HS-5 (cell line): Measurements from ENCODE around the gene RAB17.

Source experiments
- DNase-seq: peaks from one replicate; pipeline ENCODE4 v3.0.0-alpha.2; 2012; ENCODE audit warnings: low read depth

RAB17 gene

GRCh38 chr2:237536083-237536415, 54.5 kb downstream of the RAB17 start:
- no peak for DNase-seq

DNA sequence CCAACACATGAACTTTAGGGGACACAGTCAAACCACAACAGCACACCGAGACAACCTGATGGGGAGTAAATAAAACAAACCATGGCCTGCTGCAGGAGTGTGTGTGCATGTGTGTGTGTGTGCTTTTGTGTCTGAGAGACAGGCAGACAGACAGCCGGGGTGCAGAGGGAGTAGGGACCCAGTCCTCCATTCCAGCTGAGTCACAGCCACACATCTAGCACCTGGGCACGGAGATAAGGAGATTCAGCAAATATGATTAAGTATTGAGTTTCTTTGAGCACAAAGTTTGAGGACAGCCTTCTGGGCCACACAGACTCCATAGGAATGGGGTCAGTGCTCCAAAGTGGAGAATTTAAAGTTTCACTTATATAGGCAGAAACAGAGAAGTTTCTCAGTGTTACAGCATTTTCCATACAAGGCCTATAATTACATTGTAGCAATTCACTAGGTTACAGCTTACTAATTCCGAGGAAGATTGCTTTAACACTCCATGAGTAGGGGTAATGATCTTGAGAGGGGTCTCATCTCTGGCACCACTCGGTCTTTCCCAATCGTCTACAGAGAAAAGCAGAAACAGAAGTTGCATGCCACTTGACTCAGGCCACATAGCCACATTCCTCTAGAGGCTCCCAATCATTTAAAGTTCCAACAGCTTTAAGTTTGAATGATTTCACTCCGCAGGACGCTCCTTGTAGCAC, 55.0 kb downstream of the RAB17 start:
- no peak for DNase-seq

- no peak for DNase-seq
Measured at GRCh38 chr2:237534380-237534779, 56.2 kb downstream of the RAB17 start.

- DNase-seq: no peak
Measured at GRCh38 chr2:237533668-237534161, 56.8 kb downstream of the RAB17 start.

GRCh38 chr2:237532160-237532559, 58.4 kb downstream of the RAB17 start:
- DNase-seq: no peak

- no peak for DNase-seq
Measured at GRCh38 chr2:237530472-237531433, 59.8 kb downstream of the RAB17 start.

GRCh38 chr2:237529452-237530402, 60.8 kb downstream of the RAB17 start:
- no peak for DNase-seq

DNA sequence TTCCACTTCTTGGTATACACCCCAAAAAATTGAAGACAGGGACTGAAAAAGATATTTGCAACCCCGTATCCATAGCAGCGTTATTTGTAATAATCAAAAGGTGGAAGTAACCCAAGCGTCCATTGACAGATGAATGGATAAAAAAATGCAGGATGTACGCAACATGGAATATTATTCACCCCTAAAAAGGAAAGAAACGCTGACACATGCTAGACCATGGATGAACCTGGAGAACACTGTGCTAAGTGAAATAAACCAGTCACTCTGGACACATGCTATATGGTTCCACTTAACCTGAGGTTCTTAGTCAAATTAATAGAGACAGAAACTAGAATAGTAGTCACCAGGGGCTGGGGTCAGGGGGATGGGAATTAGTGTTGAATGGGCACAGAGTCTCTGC, 62.8 kb downstream of the RAB17 start:
- no peak for DNase-seq

DNA sequence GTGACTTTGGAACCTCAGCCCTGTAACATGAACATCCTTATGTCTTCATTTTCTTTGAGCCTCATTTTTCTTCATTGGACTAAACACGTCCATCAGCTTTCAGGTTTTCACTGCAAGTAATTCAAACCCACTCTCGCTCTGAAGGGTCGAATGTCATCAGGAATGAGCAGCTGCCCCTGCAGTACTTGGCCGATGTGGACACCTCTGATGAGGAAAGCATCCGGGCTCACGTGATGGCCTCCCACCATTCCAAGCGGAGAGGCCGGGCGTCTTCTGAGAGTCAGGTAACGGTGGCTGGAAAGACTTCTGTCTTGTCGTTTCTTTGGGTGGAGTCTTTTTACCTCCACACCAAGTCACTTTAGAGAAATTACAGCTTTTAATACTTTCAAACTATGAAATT, 63.3 kb downstream of the RAB17 start:
- DNase-seq: no peak

GRCh38 chr2:237525559-237526157, 64.9 kb downstream of the RAB17 start:
- no peak for DNase-seq

- no peak for DNase-seq
Measured at GRCh38 chr2:237524631-237525030, 65.9 kb downstream of the RAB17 start.
